HepG2 (cell line): ENCODE results near the gene SEC63. TPM values are rescaled to one million over a fixed set of nuclear protein-coding genes. Genes with fewer than 3 reads are reported as not detected.

Source experiments
- ARID3A ChIP-seq: IDR thresholded peaks from 2 replicates; pipeline ENCODE4 v1.6.1; 2012; ENCODE audit warnings: low read depth, low read length, improper control_type of control experiment
- ARNTL ChIP-seq: sonication (generic); formaldehyde crosslinking; IDR thresholded peaks from 2 replicates; pipeline ENCODE4 v1.4.0; 2020; ENCODE audit warnings: mild to moderate bottlenecking, missing genetic modification reagents
- HIVEP1 ChIP-seq: sonication (generic); formaldehyde crosslinking; IDR thresholded peaks from 2 replicates; pipeline ENCODE4 v1.4.0; 2020; ENCODE audit warnings: mild to moderate bottlenecking, missing genetic modification reagents
- LBX2 ChIP-seq: sonication (generic); formaldehyde crosslinking; IDR thresholded peaks from 2 replicates; pipeline ENCODE4 v1.5.0; 2020; ENCODE audit warnings: missing genetic modification reagents, mild to moderate bottlenecking, borderline replicate concordance
- MED1 ChIP-seq: sonication (generic); formaldehyde crosslinking; IDR thresholded peaks from 2 replicates; pipeline ENCODE4 v1.4.0; 2020; ENCODE audit warnings: missing genetic modification reagents
- NR2C2 ChIP-seq: sonication (generic); formaldehyde crosslinking; IDR thresholded peaks from 2 replicates; pipeline ENCODE4 v1.4.0; 2020; ENCODE audit warnings: missing genetic modification reagents, mild to moderate bottlenecking, moderate library complexity, borderline replicate concordance
- PBX2 ChIP-seq: IDR thresholded peaks from 2 replicates; pipeline ENCODE4 v1.6.1; 2016; ENCODE audit warnings: control low read depth
- RFXANK ChIP-seq: IDR thresholded peaks from 2 replicates; pipeline ENCODE4 v1.6.1; 2016
- STAT6 ChIP-seq: sonication (generic); formaldehyde crosslinking; IDR thresholded peaks from 2 replicates; pipeline ENCODE4 v1.4.0; 2020; ENCODE audit warnings: missing genetic modification reagents, mild to moderate bottlenecking, borderline replicate concordance
- TOE1 ChIP-seq: sonication (generic); formaldehyde crosslinking; IDR thresholded peaks from 2 replicates; pipeline ENCODE4 v1.4.0; 2020; ENCODE audit warnings: mild to moderate bottlenecking, missing genetic modification reagents
- ZBTB33 ChIP-seq: sonication (generic); formaldehyde crosslinking; IDR thresholded peaks from 2 replicates; pipeline ENCODE4 v1.4.0; 2020; ENCODE audit warnings: missing genetic modification reagents
- ZNF331 ChIP-seq: sonication (generic); formaldehyde crosslinking; IDR thresholded peaks from 2 replicates; pipeline ENCODE4 v1.4.0; 2020; ENCODE audit warnings: missing genetic modification reagents
- ZNF503 ChIP-seq: sonication (generic); formaldehyde crosslinking; IDR thresholded peaks from 2 replicates; pipeline ENCODE4 v1.4.0; 2020; ENCODE audit warnings: missing genetic modification reagents
- ZNF556 ChIP-seq: sonication (generic); formaldehyde crosslinking; IDR thresholded peaks from 2 replicates; pipeline ENCODE4 v1.4.0; 2020; ENCODE audit warnings: mild to moderate bottlenecking, missing genetic modification reagents, borderline replicate concordance
- ZNF670 ChIP-seq: sonication (generic); formaldehyde crosslinking; IDR thresholded peaks from 2 replicates; pipeline ENCODE4 v1.8.0; 2022; ENCODE audit warnings: mild to moderate bottlenecking, missing genetic modification reagents, borderline replicate concordance
- ZNF772 ChIP-seq: sonication (generic); formaldehyde crosslinking; IDR thresholded peaks from 2 replicates; pipeline ENCODE4 v1.5.0; 2020; ENCODE audit warnings: mild to moderate bottlenecking, missing genetic modification reagents
- polyA plus RNA-seq, 8 experiments: library from polyadenylated mRNA; depleted of rRNA in 3 of 8; stranded (reverse) in 7 of 8; unstranded in 1 of 8; fragments of >200 nt; fragmentation: Illumina TruSeq in 4 of 8; extraction: Trizol in 4 of 8; gene quantifications; 2 replicates each; pipeline versions ENCODE4 v1.2.1 to v1.2.3, GENCODE V29; 2011 to 2016; ENCODE audit warnings: low read depth in 4 of 8, missing spikeins in 1 of 8, mixed read lengths in 1 of 8; ENCODE audit not compliant: insufficient read depth in 1 of 8
- total RNA-seq, 5 experiments: library from RNA; depleted of rRNA; stranded (reverse); fragments of >200 nt; fragmentation: Illumina TruSeq; extraction: Trizol; gene quantifications; 2 replicates each; pipeline ENCODE4 v1.2.3, GENCODE V29; 2016; ENCODE audit warnings: low read depth in 1 of 5

The SEC63 gene
- total and polyA plus RNA-seq, 2 of the 13 experiments (the other 11 are each of a cell fraction or from before 2014, with no cell fraction given) = 20.2 to 45.9 TPM

GRCh38 chr6:107957909-107958688 is at the start of gene SEC63 (continued):
- no peak for TF ChIP-seq ARID3A
- TF ChIP-seq ZBTB33 (CRISPR knock-in tag) = no peak
- TF ChIP-seq HIVEP1 (CRISPR knock-in tag) = no peak; the same call in 1 of the 2 replicates
- TF ChIP-seq ZNF772 (CRISPR knock-in tag) = no peak; the same call in 1 of the 2 replicates
- TF ChIP-seq TOE1 (CRISPR knock-in tag) = 0 out of 2 replicates have a peak, but pooled peaks have one; percentile 48
- TF ChIP-seq LBX2 (CRISPR knock-in tag) = no peak
- TF ChIP-seq PBX2 (CRISPR knock-in tag) = no peak
- no peak for TF ChIP-seq STAT6 (CRISPR knock-in tag)
- TF ChIP-seq NR2C2 = no peak
- no peak for TF ChIP-seq ZNF670
- TF ChIP-seq MED1 (CRISPR knock-in tag) = peak; percentile 49
- TF ChIP-seq ZNF556 = no peak
- TF ChIP-seq RFXANK (CRISPR knock-in tag) = 0 out of 2 replicates have a peak, but pooled peaks have one; percentile 27
- peak; percentile 14; the same call in 1 of the 2 replicates for TF ChIP-seq ZNF503
- peak; percentile 58; the same call in 1 of the 2 replicates for TF ChIP-seq ARNTL
- 0 out of 2 replicates have a peak, but pooled peaks have one; percentile 20 for TF ChIP-seq ZNF331 (CRISPR knock-in tag)
